Vagina (tissue), 2 donors: Measurements from ENCODE around the gene DCDC2B. TPM values are rescaled to one million over a fixed set of nuclear protein-coding genes. Genes with fewer than 3 reads are reported as not detected.

Source experiments
- DNase-seq, 2 donors: peaks; one replicate each; pipeline ENCODE4 v3.0.0-alpha.2; 2017; ENCODE audit errors: extremely low spot score in 2 of 2
- H3K27ac ChIP-seq: fragments of 200-600 bp; sonication (generic); one replicate; pipeline ENCODE4 v1.5.1; 2019
- H3K27me3 ChIP-seq: fragments of 200-600 bp; sonication (generic); one replicate; pipeline ENCODE4 v1.5.1; 2019
- H3K36me3 ChIP-seq, 2 donors: fragments of 200-600 bp; sonication (generic); one replicate each; pipeline ENCODE4 v1.5.1; 2017 to 2019
- H3K4me1 ChIP-seq: fragments of 200-600 bp; sonication (generic); one replicate; pipeline ENCODE4 v1.5.1; 2019
- H3K4me3 ChIP-seq, 2 donors: fragments of 200-600 bp; sonication (generic); 1 replicate in 1 of 2; 2 replicates in 1 of 2; pipeline ENCODE4 v1.5.1; 2016 to 2019
- H3K9me3 ChIP-seq: fragments of 200-600 bp; sonication (generic); one replicate; pipeline ENCODE4 v1.5.1; 2019
- CTCF ChIP-seq, 3 experiments: fragments of 450-650 bp in 2 of 3; fragments of 200-600 bp in 1 of 3; sonication (generic) in 1 of 3; IDR thresholded peaks; one replicate each; pipeline ENCODE4 v1.5.1; 2017 to 2019; ENCODE audit warnings: antibody characterized with exemption in 3 of 3, mild to moderate bottlenecking in 2 of 3, moderate library complexity in 2 of 3
- POLR2A ChIP-seq, 2 donors: fragments of 450-650 bp; IDR thresholded peaks; one replicate each; pipeline ENCODE4 v1.6.1; 2017; ENCODE audit warnings: antibody characterized with exemption in 2 of 2, mild to moderate bottlenecking in 2 of 2, moderate library complexity in 2 of 2
- POLR2AphosphoS5 ChIP-seq, 2 donors: sonication (generic); formaldehyde crosslinking; IDR thresholded peaks; one replicate each; pipeline ENCODE4 v1.9.0; 2017; ENCODE audit warnings: antibody characterized with exemption in 2 of 2, mild to moderate bottlenecking in 2 of 2, low read depth in 1 of 2; ENCODE audit not compliant: insufficient read depth in 1 of 2
- intact Hi-C: fragments of 100-400 bp; cut with DNase I; formaldehyde crosslinking; loops from one replicate; pipeline ENCODE4 v1.15.1; 2023
- total RNA-seq: library from RNA; depleted of rRNA; stranded (reverse); fragments of >200 nt; gene quantifications from one replicate; pipeline ENCODE4 v1.2.3, GENCODE V29; 2016

Gene DCDC2B
- total RNA-seq, 1 donor from 2014 or later, result not detected

- Histone ChIP-seq H3K36me3 (no peaks in the 10 kb centered on the region), H3K4me1 (peaks cover 45% of the 10 kb centered on the region), H3K9me3 (no peaks in the 10 kb centered on the region), H3K27ac (peak within 1 kb of the TSS; percentile 43), H3K27me3 (no peaks in the 10 kb centered on the region), H3K4me3 (no peak within 1 kb of the TSS)
- intact Hi-C loops, result no loop called here
- no peak for DNase-seq
- no peak for TF ChIP-seq CTCF (IDR thresholded peaks at IDR 0.05)
- peak; percentile 51 to 65 for TF ChIP-seq POLR2AphosphoS5 (IDR thresholded peaks at IDR 0.05; ENCODE audit: insufficient read depth in 1 of 2, low read depth in 1 of 2)
- TF ChIP-seq POLR2A (IDR thresholded peaks at IDR 0.05), result no peak
Observed at GRCh38 chr1:32246888-32247273, 38.0 kb downstream of the DCDC2B start, which contains the start of gene FAM167B. Gene FAM167B, plus strand, starts transcription at chr1:32247222. Its CDS starts 200 bp downstream, at chr1:32247422.

GRCh38 chr1:32247452-32247851 lies 38.6 kb downstream of the DCDC2B start:
- H3K27me3 ChIP-seq, result no peaks in the 10 kb centered on the region
- H3K27ac ChIP-seq, result peak overlapping the region; percentile 43
- no peak for TF ChIP-seq POLR2A (IDR thresholded peaks at IDR 0.05)
- no peak for TF ChIP-seq CTCF (IDR thresholded peaks at IDR 0.05)
- TF ChIP-seq POLR2AphosphoS5 (IDR thresholded peaks at IDR 0.05; ENCODE audit: insufficient read depth in 1 of 2, low read depth in 1 of 2), result no peak
- no peak for DNase-seq
- intact Hi-C loops, result no loop called here
- no peaks in the 10 kb centered on the region for H3K36me3 ChIP-seq
- H3K9me3 ChIP-seq, result no peaks in the 10 kb centered on the region
- no peak overlapping the region for H3K4me3 ChIP-seq
- peaks cover 39% of the 10 kb centered on the region for H3K4me1 ChIP-seq

GRCh38 chr1:32247983-32248889 lies 39.3 kb downstream of the DCDC2B start:
- DNase-seq, result no peak
- Histone ChIP-seq H3K4me1 (peaks cover 33% of the 10 kb centered on the region), H3K27ac (peak overlapping the region; percentile 43), H3K9me3 (no peaks in the 10 kb centered on the region), H3K36me3 (no peaks in the 10 kb centered on the region), H3K4me3 (peak overlapping the region in 1 of 2 donors; percentile 1), H3K27me3 (no peaks in the 10 kb centered on the region)
- intact Hi-C loops, result no loop called here
- TF ChIP-seq CTCF (IDR thresholded peaks at IDR 0.05) (peak; percentile 56 to 62 (median 62)), POLR2AphosphoS5 (IDR thresholded peaks at IDR 0.05; ENCODE audit: insufficient read depth in 1 of 2, low read depth in 1 of 2) (peak in 1 of 2 donors; percentile 62), POLR2A (IDR thresholded peaks at IDR 0.05) (no peak)

GRCh38 chr1:32249831-32250525 lies 41.1 kb downstream of the DCDC2B start:
- Histone ChIP-seq H3K27me3 (no peaks in the 10 kb centered on the region), H3K4me1 (peaks cover 30% of the 10 kb centered on the region), H3K4me3 (no peak overlapping the region), H3K36me3 (no peaks in the 10 kb centered on the region), H3K9me3 (no peaks in the 10 kb centered on the region), H3K27ac (peak overlapping the region; percentile 55)
- TF ChIP-seq CTCF (IDR thresholded peaks at IDR 0.05), result no peak
- TF ChIP-seq POLR2AphosphoS5 (IDR thresholded peaks at IDR 0.05; ENCODE audit: insufficient read depth in 1 of 2, low read depth in 1 of 2), result peak; percentile 50 to 58
- TF ChIP-seq POLR2A (IDR thresholded peaks at IDR 0.05), result no peak
- intact Hi-C loops, result no loop called here
- no peak for DNase-seq
